SK-MEL-5 (cell line): Measurements from ENCODE around the gene UBTD2. TPM values are rescaled to one million over a fixed set of nuclear protein-coding genes. Genes with fewer than 3 reads are reported as not detected.
"Not testable (repeated sequence)": the region's sequence is repeated elsewhere in the genome, so short reads cannot be mapped to it uniquely, and the experiment has no call there.

Experiments
- DNase-seq: peaks from one replicate; pipeline ENCODE4 v3.0.0-alpha.2; 2016; ENCODE audit warnings: low read depth, low spot score
- in situ Hi-C: cut with HindIII; loops from 2 replicates; pipeline ENCODE4 v1.10.0; 2016; ENCODE audit warnings: low sequenced_read_pairs, high pct_unique_total_duplicates, low pct_unique_long_range_greater_than_20kb
- polyA plus RNA-seq, 2 experiments: library from polyadenylated mRNA; depleted of rRNA; stranded (reverse); fragments of >200 nt; gene quantifications; 2 replicates each; pipeline ENCODE4 v1.2.3, GENCODE V29; 2015
- total RNA-seq: library from RNA; depleted of rRNA; stranded (reverse); fragments of >200 nt; shearing (Covaris generic); gene quantifications from 2 replicates; pipeline ENCODE4 v1.2.3, GENCODE V29; 2014; rRNA removed

The UBTD2 gene
- 17.2 and 18.3 TPM in 2 replicates for total RNA-seq
- 14.3 and 15.7 TPM in 2 replicates for polyA plus RNA-seq (2015; cell fraction: cytosol; rRNA removed)
- polyA plus RNA-seq (2015; cell fraction: nucleus; rRNA removed): 5.5 and 6.0 TPM in 2 replicates

- DNase-seq: peak; percentile 66
- in situ Hi-C loops: loop anchor here (25.0 kb wide), 1 partner anchor 196 kb away; no protein-coding TSS in a partner anchor
These were observed at the start of gene UBTD2 for GRCh38 chr5:172283020-172283861. TSS of gene UBTD2 (minus strand) at chr5:172283764. CDS start at chr5:172283665, 99 bp downstream.

GRCh38 chr5:172326901-172327300 lies 43.3 kb upstream of the UBTD2 start:
- in situ Hi-C loops, DNase-seq: not testable (repeated sequence)

GRCh38 chr5:172325452-172325851 lies 41.9 kb upstream of the UBTD2 start:
- no peak for DNase-seq
- in situ Hi-C loops: no loop called here

- in situ Hi-C loops: no loop called here
- no peak for DNase-seq
These were observed 38.7 kb upstream of the UBTD2 start for GRCh38 chr5:172322028-172322965.

GRCh38 chr5:172321593-172321992 lies 38.0 kb upstream of the UBTD2 start:
- DNase-seq: no peak
- in situ Hi-C loops: no loop called here

GRCh38 chr5:172319708-172320441 lies 36.3 kb upstream of the UBTD2 start:
- in situ Hi-C loops: no loop called here
- DNase-seq: no peak

- in situ Hi-C loops: no loop called here
These were observed 32.3 kb upstream of the UBTD2 start for GRCh38 chr5:172315587-172316493.

GRCh38 chr5:172313915-172314314 lies 30.4 kb upstream of the UBTD2 start:
- no peak for DNase-seq
- in situ Hi-C loops: no loop called here

More at GRCh38 chr5:172315587-172316493, 32.3 kb upstream of the UBTD2 start:
- DNase-seq: no peak

- DNase-seq: no peak
- in situ Hi-C loops: no loop called here
These were observed 28.7 kb upstream of the UBTD2 start for GRCh38 chr5:172312286-172312685.

GRCh38 chr5:172311605-172312004 lies 28.0 kb upstream of the UBTD2 start:
- in situ Hi-C loops: no loop called here
- no peak for DNase-seq

- in situ Hi-C loops: no loop called here
- no peak for DNase-seq
These were observed 27.5 kb upstream of the UBTD2 start for GRCh38 chr5:172311026-172311425.

GRCh38 chr5:172305380-172305779 lies 21.8 kb upstream of the UBTD2 start:
- in situ Hi-C loops: no loop called here
- no peak for DNase-seq

GRCh38 chr5:172303572-172304335 lies 20.2 kb upstream of the UBTD2 start:
- in situ Hi-C loops: no loop called here
- peak; percentile 57 for DNase-seq

- in situ Hi-C loops: no loop called here
- DNase-seq: peak; percentile 47
These were observed 19.6 kb upstream of the UBTD2 start for GRCh38 chr5:172303162-172303561.

GRCh38 chr5:172302047-172302710 lies 18.6 kb upstream of the UBTD2 start:
- in situ Hi-C loops: no loop called here
- DNase-seq: no peak
